Uterus (tissue), 2 donors: ENCODE results near the gene TNS1.

ENCODE experiments used
- POLR2A ChIP-seq, 2 donors: fragments of 450-650 bp; IDR thresholded peaks; one replicate each; pipeline ENCODE4 v1.6.1; 2016; ENCODE audit warnings: antibody characterized with exemption in 2 of 2, mild to moderate bottlenecking in 1 of 2, moderate library complexity in 1 of 2
- TF ChIP-seq, protein P1 (sequence below), 4 experiments: fragments of 200-600 bp in 2 of 4; fragments of 450-650 bp in 2 of 4; sonication (generic) in 2 of 4; IDR thresholded peaks; one replicate each; pipeline ENCODE4 v1.5.1; 2016 to 2019; ENCODE audit warnings: antibody characterized with exemption in 4 of 4, mild to moderate bottlenecking in 2 of 4, moderate library complexity in 1 of 4

- TF ChIP-seq, protein P1, sequence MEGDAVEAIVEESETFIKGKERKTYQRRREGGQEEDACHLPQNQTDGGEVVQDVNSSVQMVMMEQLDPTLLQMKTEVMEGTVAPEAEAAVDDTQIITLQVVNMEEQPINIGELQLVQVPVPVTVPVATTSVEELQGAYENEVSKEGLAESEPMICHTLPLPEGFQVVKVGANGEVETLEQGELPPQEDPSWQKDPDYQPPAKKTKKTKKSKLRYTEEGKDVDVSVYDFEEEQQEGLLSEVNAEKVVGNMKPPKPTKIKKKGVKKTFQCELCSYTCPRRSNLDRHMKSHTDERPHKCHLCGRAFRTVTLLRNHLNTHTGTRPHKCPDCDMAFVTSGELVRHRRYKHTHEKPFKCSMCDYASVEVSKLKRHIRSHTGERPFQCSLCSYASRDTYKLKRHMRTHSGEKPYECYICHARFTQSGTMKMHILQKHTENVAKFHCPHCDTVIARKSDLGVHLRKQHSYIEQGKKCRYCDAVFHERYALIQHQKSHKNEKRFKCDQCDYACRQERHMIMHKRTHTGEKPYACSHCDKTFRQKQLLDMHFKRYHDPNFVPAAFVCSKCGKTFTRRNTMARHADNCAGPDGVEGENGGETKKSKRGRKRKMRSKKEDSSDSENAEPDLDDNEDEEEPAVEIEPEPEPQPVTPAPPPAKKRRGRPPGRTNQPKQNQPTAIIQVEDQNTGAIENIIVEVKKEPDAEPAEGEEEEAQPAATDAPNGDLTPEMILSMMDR (IDR thresholded peaks at IDR 0.05), result no peak
- TF ChIP-seq POLR2A (IDR thresholded peaks at IDR 0.05), result no peak
These were observed 101.4 kb downstream of the TNS1 start for GRCh38 chr2:217901400-217901799.
